ENCODE results near the gene LMO1.

Gene LMO1

DNA sequence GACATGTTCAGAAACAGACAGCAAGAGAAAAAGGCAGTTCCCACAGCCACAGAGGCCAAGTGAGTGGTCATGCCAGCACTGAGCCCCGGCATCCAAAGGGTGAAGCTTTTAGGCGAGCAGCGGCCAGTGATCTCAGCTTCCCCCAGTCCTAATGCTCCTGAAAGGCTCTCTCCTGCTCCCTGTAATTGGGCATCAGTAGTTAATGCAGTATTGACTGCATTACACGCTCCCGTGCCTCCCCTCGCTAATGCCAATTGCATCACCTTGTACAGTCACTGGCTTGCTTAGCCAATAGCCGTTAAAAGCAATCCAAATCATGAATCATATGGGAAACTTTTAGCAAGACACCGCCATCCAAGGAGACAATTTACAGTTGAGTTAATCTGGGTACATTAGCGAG, 4.9 kb downstream of the LMO1 start:
- TF ChIP-seq POLR2AphosphoS5 (IDR thresholded peaks at IDR 0.05; ENCODE audit: low read depth) (no peak), SPI1 (IDR thresholded peaks at IDR 0.05; ENCODE audit: borderline replicate concordance, low read depth) (no peak), GABPA (IDR thresholded peaks at IDR 0.05; ENCODE audit: low read depth) (no peak)
- TF ChIP-seq, protein P1, sequence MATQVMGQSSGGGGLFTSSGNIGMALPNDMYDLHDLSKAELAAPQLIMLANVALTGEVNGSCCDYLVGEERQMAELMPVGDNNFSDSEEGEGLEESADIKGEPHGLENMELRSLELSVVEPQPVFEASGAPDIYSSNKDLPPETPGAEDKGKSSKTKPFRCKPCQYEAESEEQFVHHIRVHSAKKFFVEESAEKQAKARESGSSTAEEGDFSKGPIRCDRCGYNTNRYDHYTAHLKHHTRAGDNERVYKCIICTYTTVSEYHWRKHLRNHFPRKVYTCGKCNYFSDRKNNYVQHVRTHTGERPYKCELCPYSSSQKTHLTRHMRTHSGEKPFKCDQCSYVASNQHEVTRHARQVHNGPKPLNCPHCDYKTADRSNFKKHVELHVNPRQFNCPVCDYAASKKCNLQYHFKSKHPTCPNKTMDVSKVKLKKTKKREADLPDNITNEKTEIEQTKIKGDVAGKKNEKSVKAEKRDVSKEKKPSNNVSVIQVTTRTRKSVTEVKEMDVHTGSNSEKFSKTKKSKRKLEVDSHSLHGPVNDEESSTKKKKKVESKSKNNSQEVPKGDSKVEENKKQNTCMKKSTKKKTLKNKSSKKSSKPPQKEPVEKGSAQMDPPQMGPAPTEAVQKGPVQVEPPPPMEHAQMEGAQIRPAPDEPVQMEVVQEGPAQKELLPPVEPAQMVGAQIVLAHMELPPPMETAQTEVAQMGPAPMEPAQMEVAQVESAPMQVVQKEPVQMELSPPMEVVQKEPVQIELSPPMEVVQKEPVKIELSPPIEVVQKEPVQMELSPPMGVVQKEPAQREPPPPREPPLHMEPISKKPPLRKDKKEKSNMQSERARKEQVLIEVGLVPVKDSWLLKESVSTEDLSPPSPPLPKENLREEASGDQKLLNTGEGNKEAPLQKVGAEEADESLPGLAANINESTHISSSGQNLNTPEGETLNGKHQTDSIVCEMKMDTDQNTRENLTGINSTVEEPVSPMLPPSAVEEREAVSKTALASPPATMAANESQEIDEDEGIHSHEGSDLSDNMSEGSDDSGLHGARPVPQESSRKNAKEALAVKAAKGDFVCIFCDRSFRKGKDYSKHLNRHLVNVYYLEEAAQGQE (IDR thresholded peaks at IDR 0.05; ENCODE audit: insufficient replicate concordance, low read depth) = no peak
- TF ChIP-seq, protein P2, sequence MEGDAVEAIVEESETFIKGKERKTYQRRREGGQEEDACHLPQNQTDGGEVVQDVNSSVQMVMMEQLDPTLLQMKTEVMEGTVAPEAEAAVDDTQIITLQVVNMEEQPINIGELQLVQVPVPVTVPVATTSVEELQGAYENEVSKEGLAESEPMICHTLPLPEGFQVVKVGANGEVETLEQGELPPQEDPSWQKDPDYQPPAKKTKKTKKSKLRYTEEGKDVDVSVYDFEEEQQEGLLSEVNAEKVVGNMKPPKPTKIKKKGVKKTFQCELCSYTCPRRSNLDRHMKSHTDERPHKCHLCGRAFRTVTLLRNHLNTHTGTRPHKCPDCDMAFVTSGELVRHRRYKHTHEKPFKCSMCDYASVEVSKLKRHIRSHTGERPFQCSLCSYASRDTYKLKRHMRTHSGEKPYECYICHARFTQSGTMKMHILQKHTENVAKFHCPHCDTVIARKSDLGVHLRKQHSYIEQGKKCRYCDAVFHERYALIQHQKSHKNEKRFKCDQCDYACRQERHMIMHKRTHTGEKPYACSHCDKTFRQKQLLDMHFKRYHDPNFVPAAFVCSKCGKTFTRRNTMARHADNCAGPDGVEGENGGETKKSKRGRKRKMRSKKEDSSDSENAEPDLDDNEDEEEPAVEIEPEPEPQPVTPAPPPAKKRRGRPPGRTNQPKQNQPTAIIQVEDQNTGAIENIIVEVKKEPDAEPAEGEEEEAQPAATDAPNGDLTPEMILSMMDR (IDR thresholded peaks at IDR 0.05; ENCODE audit: insufficient read depth, low read length) = no peak
- peak in 1 of 2 experiments; percentile 65 for DNase-seq (ENCODE audit: low read depth in 1 of 2, low spot score in 1 of 2)
- Histone ChIP-seq H3K4me3 (replicated peaks; ENCODE audit: insufficient read depth, low read length) (no peak overlapping the region), H3K27me3 (ENCODE audit: insufficient read depth, poor library complexity, severe bottlenecking) (peaks cover 34% of the 10 kb centered on the region), H3K27ac (replicated peaks) (no peak overlapping the region)

DNA sequence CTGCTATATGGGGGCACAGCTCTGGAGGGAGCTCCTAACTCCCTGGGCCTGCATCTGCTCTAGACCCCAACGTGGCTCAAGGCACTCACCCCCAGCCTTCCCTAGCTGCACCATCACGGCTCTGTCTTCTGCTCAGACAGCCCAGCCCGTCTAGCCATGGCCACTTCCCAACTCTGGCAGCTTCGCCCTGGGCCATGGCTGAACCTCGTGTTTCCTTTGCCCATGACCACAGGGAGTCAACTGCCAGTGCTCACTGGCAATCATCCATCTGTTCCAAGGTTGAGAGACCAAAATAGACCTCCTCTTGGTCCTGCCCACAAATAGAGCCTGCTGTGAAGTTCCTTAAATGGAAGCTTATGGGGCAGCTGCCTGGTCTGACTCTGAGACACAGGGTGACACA, 5.4 kb downstream of the LMO1 start:
- Histone ChIP-seq H3K4me3 (replicated peaks; ENCODE audit: insufficient read depth, low read length) (no peak overlapping the region), H3K27ac (replicated peaks) (no peak overlapping the region), H3K27me3 (ENCODE audit: insufficient read depth, poor library complexity, severe bottlenecking) (peaks cover 31% of the 10 kb centered on the region)
- TF ChIP-seq SPI1 (IDR thresholded peaks at IDR 0.05; ENCODE audit: borderline replicate concordance, low read depth) (no peak), GABPA (IDR thresholded peaks at IDR 0.05; ENCODE audit: low read depth) (no peak), POLR2AphosphoS5 (IDR thresholded peaks at IDR 0.05; ENCODE audit: low read depth) (no peak)
- TF ChIP-seq, protein P2 (IDR thresholded peaks at IDR 0.05; ENCODE audit: insufficient read depth, low read length) = no peak
- TF ChIP-seq, protein P1 (IDR thresholded peaks at IDR 0.05; ENCODE audit: insufficient replicate concordance, low read depth) = no peak
- DNase-seq (ENCODE audit: low read depth in 1 of 2, low spot score in 1 of 2) = peak in 1 of 2 experiments; percentile 35

GRCh38 chr11:8257003-8257664, 6.5 kb downstream of the LMO1 start:
- peaks cover 22% of the 10 kb centered on the region for H3K27me3 ChIP-seq (ENCODE audit: insufficient read depth, poor library complexity, severe bottlenecking)
- TF ChIP-seq SPI1 (IDR thresholded peaks at IDR 0.05; ENCODE audit: borderline replicate concordance, low read depth) (no peak), POLR2AphosphoS5 (IDR thresholded peaks at IDR 0.05; ENCODE audit: low read depth) (no peak)
- TF ChIP-seq, protein P2 (IDR thresholded peaks at IDR 0.05; ENCODE audit: insufficient read depth, low read length) = no peak
- TF ChIP-seq, protein P1 (IDR thresholded peaks at IDR 0.05; ENCODE audit: insufficient replicate concordance, low read depth) = no peak
- no peak for DNase-seq (ENCODE audit: low read depth in 1 of 2, low spot score in 1 of 2)
- no peak overlapping the region for H3K4me3 ChIP-seq (replicated peaks; ENCODE audit: insufficient read depth, low read length)
- no peak overlapping the region for H3K27ac ChIP-seq (replicated peaks)

Measured in HL-60 (cell line).